ENCODE measurements around the gene CNOT4. TPM values are rescaled to one million over a fixed set of nuclear protein-coding genes. Genes with fewer than 3 reads are reported as not detected.
A peak's percentile ranks its signal among the peaks of the same experiment; 100 is the strongest.

Gene CNOT4
- total RNA-seq, 1 donor from 2014 or later, result 33.4 TPM

- no peaks in the 10 kb centered on the region for H3K36me3 Mint-ChIP-seq
- peaks cover 4% of the 10 kb centered on the region for H3K4me1 Mint-ChIP-seq
- H3K9me3 Mint-ChIP-seq, result peaks cover 5% of the 10 kb centered on the region
- peak; percentile 73 to 86 for DNase-seq (ENCODE audit: low spot score in 2 of 2, unreplicated experiment in 2 of 2)
- TF ChIP-seq CTCF (IDR thresholded peaks at IDR 0.05; ENCODE audit: unreplicated experiment), result peak; percentile 21
- peaks cover 19% of the 10 kb centered on the region for H3K27me3 Mint-ChIP-seq (ENCODE audit: low read depth)
- no peak overlapping the region for H3K4me3 Mint-ChIP-seq
- no peak overlapping the region for H3K27ac Mint-ChIP-seq
These were observed 174.2 kb downstream of the CNOT4 start for GRCh38 chr7:135335628-135336139.

GRCh38 chr7:135334830-135335543 is 174.9 kb downstream of the CNOT4 start:
- Mint-ChIP-seq H3K27ac (no peak overlapping the region), H3K4me3 (no peak overlapping the region), H3K4me1 (peaks cover 4% of the 10 kb centered on the region), H3K9me3 (peaks cover 5% of the 10 kb centered on the region), H3K27me3 (ENCODE audit: low read depth) (peaks cover 14% of the 10 kb centered on the region), H3K36me3 (no peaks in the 10 kb centered on the region)
- TF ChIP-seq CTCF (IDR thresholded peaks at IDR 0.05; ENCODE audit: unreplicated experiment), result no peak
- DNase-seq (ENCODE audit: low spot score in 2 of 2, unreplicated experiment in 2 of 2), result no peak

GRCh38 chr7:135333946-135334345 is 176.0 kb downstream of the CNOT4 start:
- peaks cover 16% of the 10 kb centered on the region for H3K27me3 Mint-ChIP-seq (ENCODE audit: low read depth)
- no peak overlapping the region for H3K4me3 Mint-ChIP-seq

GRCh38 chr7:135333200-135333599 is 176.7 kb downstream of the CNOT4 start:
- Mint-ChIP-seq H3K4me3 (no peak overlapping the region), H3K27me3 (ENCODE audit: low read depth) (peaks cover 21% of the 10 kb centered on the region), H3K27ac (no peak overlapping the region), H3K4me1 (peaks cover 4% of the 10 kb centered on the region), H3K36me3 (no peaks in the 10 kb centered on the region), H3K9me3 (peaks cover 5% of the 10 kb centered on the region)
- no peak for DNase-seq (ENCODE audit: low spot score in 2 of 2, unreplicated experiment in 2 of 2)
- TF ChIP-seq CTCF (IDR thresholded peaks at IDR 0.05; ENCODE audit: unreplicated experiment), result no peak

More at GRCh38 chr7:135333946-135334345, 176.0 kb downstream of the CNOT4 start:
- peaks cover 5% of the 10 kb centered on the region for H3K9me3 Mint-ChIP-seq
- H3K4me1 Mint-ChIP-seq, result peaks cover 4% of the 10 kb centered on the region
- no peaks in the 10 kb centered on the region for H3K36me3 Mint-ChIP-seq
- DNase-seq (ENCODE audit: low spot score in 2 of 2, unreplicated experiment in 2 of 2), result no peak
- TF ChIP-seq CTCF (IDR thresholded peaks at IDR 0.05; ENCODE audit: unreplicated experiment), result no peak
- H3K27ac Mint-ChIP-seq, result no peak overlapping the region

- H3K4me1 Mint-ChIP-seq, result peaks cover under 1% of the 10 kb centered on the region
- H3K27me3 Mint-ChIP-seq (ENCODE audit: low read depth), result peaks cover 23% of the 10 kb centered on the region
- DNase-seq (ENCODE audit: low spot score in 2 of 2, unreplicated experiment in 2 of 2), result no peak
- H3K36me3 Mint-ChIP-seq, result no peaks in the 10 kb centered on the region
- TF ChIP-seq CTCF (IDR thresholded peaks at IDR 0.05; ENCODE audit: unreplicated experiment), result no peak
- peaks cover 5% of the 10 kb centered on the region for H3K9me3 Mint-ChIP-seq
- no peak overlapping the region for H3K4me3 Mint-ChIP-seq
- H3K27ac Mint-ChIP-seq, result no peak overlapping the region
These were observed 179.8 kb downstream of the CNOT4 start for GRCh38 chr7:135330088-135330487.
